ENCODE results near the gene CD274. TPM values are rescaled to one million over a fixed set of nuclear protein-coding genes. Genes with fewer than 3 reads are reported as not detected.

CD274 gene
- 26.7 and 30.4 TPM in 2 replicates for total RNA-seq

DNA sequence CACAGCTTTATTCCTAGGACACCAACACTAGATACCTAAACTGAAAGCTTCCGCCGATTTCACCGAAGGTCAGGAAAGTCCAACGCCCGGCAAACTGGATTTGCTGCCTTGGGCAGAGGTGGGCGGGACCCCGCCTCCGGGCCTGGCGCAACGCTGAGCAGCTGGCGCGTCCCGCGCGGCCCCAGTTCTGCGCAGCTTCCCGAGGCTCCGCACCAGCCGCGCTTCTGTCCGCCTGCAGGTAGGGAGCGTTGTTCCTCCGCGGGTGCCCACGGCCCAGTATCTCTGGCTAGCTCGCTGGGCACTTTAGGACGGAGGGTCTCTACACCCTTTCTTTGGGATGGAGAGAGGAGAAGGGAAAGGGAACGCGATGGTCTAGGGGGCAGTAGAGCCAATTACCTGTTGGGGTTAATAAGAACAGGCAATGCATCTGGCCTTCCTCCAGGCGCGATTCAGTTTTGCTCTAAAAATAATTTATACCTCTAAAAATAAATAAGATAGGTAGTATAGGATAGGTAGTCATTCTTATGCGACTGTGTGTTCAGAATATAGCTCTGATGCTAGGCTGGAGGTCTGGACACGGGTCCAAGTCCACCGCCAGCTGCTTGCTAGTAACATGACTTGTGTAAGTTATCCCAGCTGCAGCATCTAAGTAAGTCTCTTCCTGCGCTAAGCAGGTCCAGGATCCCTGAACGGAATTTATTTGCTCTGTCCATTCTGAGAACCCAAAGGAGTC is at the start of gene CD274:
TSS of gene CD274 (plus strand) at position 184 of the 733 bp plus-strand sequence. CDS start 5,572 bp downstream, outside the sequence.

DNA sequence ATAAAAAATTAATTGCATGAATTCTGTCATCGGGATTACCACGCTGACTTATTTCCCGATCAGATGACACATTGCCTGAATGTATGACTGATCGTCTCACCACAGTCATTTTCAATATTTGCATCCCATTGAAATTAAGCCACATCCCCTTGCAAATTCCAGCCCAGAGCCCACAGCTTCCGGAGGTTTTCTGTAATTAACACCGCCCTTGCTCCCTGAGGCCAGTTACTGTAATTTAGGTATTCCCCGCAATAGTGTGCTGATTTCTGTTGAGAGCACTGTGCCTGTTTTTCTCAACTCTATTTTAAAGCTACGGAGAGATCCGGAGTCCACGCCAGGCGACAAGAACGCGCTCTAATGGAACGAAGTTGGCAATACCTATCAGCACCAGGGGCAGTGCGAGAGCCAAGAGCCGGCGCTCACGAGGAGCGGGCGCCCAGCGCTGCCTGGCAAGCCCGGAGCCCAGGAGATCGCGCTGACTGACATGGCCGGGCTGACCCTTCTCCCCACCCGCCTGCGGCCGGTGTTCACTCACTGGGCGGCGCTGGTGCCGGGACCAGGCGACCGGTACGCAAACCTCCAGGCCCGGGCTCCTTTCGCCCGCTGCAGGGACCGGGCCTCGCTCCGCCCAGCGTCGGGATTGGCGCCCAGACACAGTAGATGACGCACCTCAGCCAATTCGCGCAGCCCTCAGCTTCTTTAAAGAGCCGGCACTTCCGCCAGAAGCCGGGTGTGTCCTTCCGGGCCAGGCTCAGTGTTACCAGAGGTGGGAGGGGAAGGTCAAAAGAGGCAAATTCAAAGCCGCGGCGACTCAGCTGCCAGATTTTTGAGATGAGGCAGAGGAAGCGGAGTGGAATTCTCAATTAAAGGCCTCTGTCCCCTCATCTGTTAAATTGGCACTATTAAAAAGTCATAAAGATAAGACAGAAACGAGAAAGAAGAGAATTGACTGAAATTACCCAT is 12.8 kb upstream of the CD274 start, which contains the start of gene PLGRKT:
TSS of gene PLGRKT (minus strand) at position 672 of the 963 bp plus-strand sequence. CDS start 5,948 bp downstream, outside the sequence.

DNA sequence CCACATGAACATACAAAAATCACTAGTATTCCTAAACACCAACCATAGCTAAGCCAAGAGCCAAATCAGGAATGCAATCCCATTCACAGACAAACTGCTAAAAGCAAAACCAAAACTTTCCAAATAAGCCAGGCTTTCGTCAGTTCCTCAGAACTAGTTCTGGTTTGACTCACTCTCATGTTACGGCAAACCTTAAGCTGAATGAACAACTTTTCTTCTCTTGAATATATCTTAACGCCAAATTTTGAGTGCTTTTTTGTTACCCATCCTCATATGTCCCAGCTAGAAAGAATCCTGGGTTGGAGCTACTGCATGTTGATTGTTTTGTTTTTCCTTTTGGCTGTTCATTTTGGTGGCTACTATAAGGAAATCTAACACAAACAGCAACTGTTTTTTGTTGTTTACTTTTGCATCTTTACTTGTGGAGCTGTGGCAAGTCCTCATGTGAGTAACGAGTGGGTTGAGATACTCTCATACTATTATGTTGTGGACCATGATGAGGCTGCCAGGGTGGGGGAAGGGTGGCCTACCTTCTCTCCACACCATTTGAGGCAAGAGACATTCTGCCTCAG is 60.1 kb downstream of the CD274 start, which contains the start of gene PDCD1LG2:
TSS of gene PDCD1LG2 (plus strand) at position 172 of the 572 bp plus-strand sequence. CDS start 12,016 bp downstream, outside the sequence.

Other genes starting within 250 kb of the CD274 start
- not detected in 2 replicates for gene INSL4, start 219.1 kb upstream of the CD274 start, total RNA-seq
- not detected in 2 replicates for gene RLN2, start 145.8 kb upstream of the CD274 start, total RNA-seq
- not detected in 2 replicates for gene RLN1, start 110.7 kb upstream of the CD274 start, total RNA-seq
- gene PLGRKT, start 12.6 kb upstream of the CD274 start, total RNA-seq, result 12.1 and 17.9 TPM in 2 replicates
- 7.6 and 11.4 TPM in 2 replicates for gene PDCD1LG2, start 60.0 kb downstream of the CD274 start, total RNA-seq
- 42.5 and 43.6 TPM in 2 replicates for gene RIC1, start 178.6 kb downstream of the CD274 start, total RNA-seq